ENCODE data around the gene C17orf50. TPM values are rescaled to one million over a fixed set of nuclear protein-coding genes. Genes with fewer than 3 reads are reported as not detected.

The C17orf50 gene
- total and polyA plus RNA-seq, 7 donors: 0.07 TPM; not detected in 6

GRCh38 chr17:35725058-35725457, 35.6 kb upstream of the C17orf50 start:
- WGBS, 2 donors: 93 to 95% methylated on average over 4 of the region's 4 CpGs
- no peaks in the 10 kb centered on the region for H3K9me3 ChIP-seq
- peak overlapping the region in 3 of 4 donors; percentile 29 to 71 (median 52) for H3K27ac ChIP-seq
- H3K4me1 ChIP-seq: peaks cover 0 to 23% (median 18%) of the 10 kb centered on the region in 4 donors
- no peak for DNase-seq
- no peak for TF ChIP-seq POLR2AphosphoS5 (IDR thresholded peaks at IDR 0.05)
- TF ChIP-seq EP300 (IDR thresholded peaks at IDR 0.05): no peak
- no peak for TF ChIP-seq CTCF (IDR thresholded peaks at IDR 0.05)
- H3K27me3 ChIP-seq: no peaks in the 10 kb centered on the region
- peaks cover 0 to 44% (median 16%) of the 10 kb centered on the region in 4 donors for H3K36me3 ChIP-seq
- intact Hi-C loops (cut with DNase I): no loop called here
- H3K4me3 ChIP-seq: no peak overlapping the region

- no peaks in the 10 kb centered on the region for H3K27me3 ChIP-seq
- H3K4me3 ChIP-seq: no peak overlapping the region
- no peak for DNase-seq
- peaks cover 0 to 43% (median 16%) of the 10 kb centered on the region in 4 donors for H3K36me3 ChIP-seq
- H3K27ac ChIP-seq: peak overlapping the region in 3 of 4 donors; percentile 29 to 71 (median 52)
- intact Hi-C loops (cut with DNase I): no loop called here
- peaks cover 0 to 26% (median 20%) of the 10 kb centered on the region in 4 donors for H3K4me1 ChIP-seq
- H3K9me3 ChIP-seq: no peaks in the 10 kb centered on the region
- TF ChIP-seq CTCF (IDR thresholded peaks at IDR 0.05): no peak
- TF ChIP-seq EP300 (IDR thresholded peaks at IDR 0.05): no peak
- no peak for TF ChIP-seq POLR2AphosphoS5 (IDR thresholded peaks at IDR 0.05)
- no peak for TF ChIP-seq POLR2A (IDR thresholded peaks at IDR 0.05)
- 85 to 93% methylated on average over 2 of the region's 2 CpGs for WGBS, 2 donors
Measured at GRCh38 chr17:35725802-35726126, 34.9 kb upstream of the C17orf50 start.

GRCh38 chr17:35726127-35726952, 34.3 kb upstream of the C17orf50 start:
- intact Hi-C loops (cut with DNase I): no loop called here

GRCh38 chr17:35726953-35727460, 33.7 kb upstream of the C17orf50 start:
- Histone ChIP-seq H3K27ac (peak overlapping the region; percentile 15 to 71 (median 40)), H3K36me3 (peaks cover 0 to 34% (median 16%) of the 10 kb centered on the region in 4 donors), H3K4me1 (peaks cover 0 to 36% (median 29%) of the 10 kb centered on the region in 4 donors), H3K4me3 (no peak overlapping the region), H3K27me3 (no peaks in the 10 kb centered on the region), H3K9me3 (no peaks in the 10 kb centered on the region)
- 40 to 74% methylated on average over 5 of the region's 5 CpGs for WGBS, 2 donors
- intact Hi-C loops (cut with DNase I): no loop called here
- no peak for DNase-seq
- TF ChIP-seq POLR2A (IDR thresholded peaks at IDR 0.05) (no peak), CTCF (IDR thresholded peaks at IDR 0.05) (no peak), EP300 (IDR thresholded peaks at IDR 0.05) (no peak), POLR2AphosphoS5 (IDR thresholded peaks at IDR 0.05) (no peak)

More at GRCh38 chr17:35726127-35726952, 34.3 kb upstream of the C17orf50 start:
- no peak for DNase-seq
- peaks cover 0 to 41% (median 16%) of the 10 kb centered on the region in 4 donors for H3K36me3 ChIP-seq
- no peaks in the 10 kb centered on the region for H3K27me3 ChIP-seq
- WGBS, 2 donors: 32 to 55% methylated on average over 6 of the region's 6 CpGs
- TF ChIP-seq POLR2A (IDR thresholded peaks at IDR 0.05): no peak
- TF ChIP-seq POLR2AphosphoS5 (IDR thresholded peaks at IDR 0.05): no peak
- TF ChIP-seq EP300 (IDR thresholded peaks at IDR 0.05): no peak
- TF ChIP-seq CTCF (IDR thresholded peaks at IDR 0.05): no peak
- no peaks in the 10 kb centered on the region for H3K9me3 ChIP-seq
- no peak overlapping the region for H3K4me3 ChIP-seq
- H3K27ac ChIP-seq: peak overlapping the region; percentile 15 to 71 (median 40)
- peaks cover 0 to 32% (median 26%) of the 10 kb centered on the region in 4 donors for H3K4me1 ChIP-seq
